Gastrocnemius medialis (tissue), 4 donors: ENCODE data around the gene WNT7B.

Experiments
- CTCF ChIP-seq, 5 experiments: fragments of 450-650 bp in 3 of 5; fragments of 200-600 bp in 2 of 5; sonication (generic) in 2 of 5; IDR thresholded peaks in 4 of 5; conservative IDR thresholded peaks in 1 of 5; 1 replicate in 4 of 5; 2 replicates in 1 of 5; pipeline ENCODE4 v1.5.1; 2016 to 2019; ENCODE audit warnings: antibody characterized with exemption in 5 of 5, mild to moderate bottlenecking in 3 of 5, moderate library complexity in 3 of 5
- POLR2A ChIP-seq, 2 donors: fragments of 450-650 bp; IDR thresholded peaks; one replicate each; pipeline ENCODE4 v1.6.1; 2017; ENCODE audit warnings: antibody characterized with exemption in 2 of 2, mild to moderate bottlenecking in 2 of 2, moderate library complexity in 2 of 2

- no peak for TF ChIP-seq CTCF (IDR thresholded peaks at IDR 0.05 in 4 of 5, conservative IDR thresholded peaks at IDR 0.05 in 1 of 5)
- no peak for TF ChIP-seq POLR2A (IDR thresholded peaks at IDR 0.05)
These were observed 19.5 kb upstream of the WNT7B start for GRCh38 chr22:45996241-45997076.
